Stimulated activated CD4-positive, alpha-beta T cell treated with anti-CD3 and anti-CD28 coated beads, Interleukin-4, amount 100 ng/mL, for 1 hour (primary cell): ENCODE data around the gene CCDC174.
"Not testable (repeated sequence)": the region's sequence is repeated elsewhere in the genome, so short reads cannot be mapped to it uniquely, and the experiment has no call there.

ENCODE experiments used
- DNase-seq: peaks from one replicate; pipeline ENCODE4 v3.0.0-alpha.2; 2020

Gene CCDC174

GRCh38 chr3:14627815-14628214, 23.7 kb upstream of the CCDC174 start:
- no peak for DNase-seq

- no peak for DNase-seq
These were observed 23.2 kb upstream of the CCDC174 start for GRCh38 chr3:14628406-14628805.

- no peak for DNase-seq
These were observed 21.0 kb upstream of the CCDC174 start for GRCh38 chr3:14630404-14631100.

GRCh38 chr3:14631101-14631497, 20.5 kb upstream of the CCDC174 start:
- DNase-seq: no peak

GRCh38 chr3:14631687-14632441, 19.7 kb upstream of the CCDC174 start:
- no peak for DNase-seq

GRCh38 chr3:14632442-14632930, 19.1 kb upstream of the CCDC174 start:
- no peak for DNase-seq

GRCh38 chr3:14633417-14633816, 18.1 kb upstream of the CCDC174 start:
- DNase-seq: no peak

GRCh38 chr3:14633819-14634424, 17.6 kb upstream of the CCDC174 start:
- DNase-seq: peak; percentile 64

- no peak for DNase-seq
These were observed 16.7 kb upstream of the CCDC174 start for GRCh38 chr3:14634763-14635400.

- DNase-seq: no peak
These were observed 15.0 kb upstream of the CCDC174 start for GRCh38 chr3:14636496-14637087.

GRCh38 chr3:14640157-14640562, 11.4 kb upstream of the CCDC174 start:
- DNase-seq: no peak

- DNase-seq: no peak
These were observed 10.8 kb upstream of the CCDC174 start for GRCh38 chr3:14640734-14641133.

- DNase-seq: no peak
These were observed 10.2 kb upstream of the CCDC174 start for GRCh38 chr3:14641346-14641745.

- no peak for DNase-seq
These were observed 6.1 kb upstream of the CCDC174 start for GRCh38 chr3:14645453-14645852.

GRCh38 chr3:14646131-14646573, 5.4 kb upstream of the CCDC174 start:
- DNase-seq: no peak

GRCh38 chr3:14646589-14647413, 4.8 kb upstream of the CCDC174 start:
- no peak for DNase-seq

GRCh38 chr3:14647976-14648955, 3.3 kb upstream of the CCDC174 start:
- DNase-seq: no peak

- DNase-seq: no peak
These were observed 2.1 kb upstream of the CCDC174 start for GRCh38 chr3:14649466-14649865.

GRCh38 chr3:14650193-14650592, 1.4 kb upstream of the CCDC174 start:
- no peak for DNase-seq

GRCh38 chr3:14652360-14652907, 872 bp downstream of the CCDC174 start:
- not testable (repeated sequence) for DNase-seq
